ENCODE data around the gene TSPO2.

DNA sequence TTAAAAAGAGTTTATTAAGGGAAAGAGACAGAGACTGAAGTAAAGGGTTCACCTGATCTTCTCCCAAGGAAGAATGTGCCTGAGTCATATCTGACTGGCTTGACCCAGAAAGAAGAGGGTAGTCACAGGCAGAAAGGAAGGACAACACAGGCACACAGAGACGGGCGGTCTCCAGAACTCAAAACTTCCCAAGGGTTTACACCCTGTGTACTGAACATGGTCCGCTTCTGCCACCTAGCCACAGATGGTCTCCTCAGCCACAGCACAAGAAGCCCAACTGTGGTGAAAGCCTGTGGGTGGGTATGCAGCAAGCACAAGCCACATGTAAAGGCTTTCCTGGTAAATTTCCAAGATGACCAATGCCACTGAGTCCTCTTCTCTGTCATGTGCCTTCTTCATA, 20.4 kb upstream of the TSPO2 start:
- TF ChIP-seq, protein P1, sequence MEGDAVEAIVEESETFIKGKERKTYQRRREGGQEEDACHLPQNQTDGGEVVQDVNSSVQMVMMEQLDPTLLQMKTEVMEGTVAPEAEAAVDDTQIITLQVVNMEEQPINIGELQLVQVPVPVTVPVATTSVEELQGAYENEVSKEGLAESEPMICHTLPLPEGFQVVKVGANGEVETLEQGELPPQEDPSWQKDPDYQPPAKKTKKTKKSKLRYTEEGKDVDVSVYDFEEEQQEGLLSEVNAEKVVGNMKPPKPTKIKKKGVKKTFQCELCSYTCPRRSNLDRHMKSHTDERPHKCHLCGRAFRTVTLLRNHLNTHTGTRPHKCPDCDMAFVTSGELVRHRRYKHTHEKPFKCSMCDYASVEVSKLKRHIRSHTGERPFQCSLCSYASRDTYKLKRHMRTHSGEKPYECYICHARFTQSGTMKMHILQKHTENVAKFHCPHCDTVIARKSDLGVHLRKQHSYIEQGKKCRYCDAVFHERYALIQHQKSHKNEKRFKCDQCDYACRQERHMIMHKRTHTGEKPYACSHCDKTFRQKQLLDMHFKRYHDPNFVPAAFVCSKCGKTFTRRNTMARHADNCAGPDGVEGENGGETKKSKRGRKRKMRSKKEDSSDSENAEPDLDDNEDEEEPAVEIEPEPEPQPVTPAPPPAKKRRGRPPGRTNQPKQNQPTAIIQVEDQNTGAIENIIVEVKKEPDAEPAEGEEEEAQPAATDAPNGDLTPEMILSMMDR (IDR thresholded peaks at IDR 0.05), result no peak
- no peak for TF ChIP-seq POLR2AphosphoS5 (IDR thresholded peaks at IDR 0.05)
- no peak for TF ChIP-seq POLR2A (IDR thresholded peaks at IDR 0.05)
